Measurements from ENCODE around the gene SNRPN. TPM values are rescaled to one million over a fixed set of nuclear protein-coding genes. Genes with fewer than 3 reads are reported as not detected.

Gene SNRPN
- total RNA-seq, 1 experiment from 2014 or later, result 800 TPM

- DNase-seq (ENCODE audit: low spot score), result no peak
- POLR2A ChIA-PET, result no interaction called here
These were observed 64.6 kb downstream of the SNRPN start for GRCh38 chr15:25019434-25019833.

GRCh38 chr15:25022233-25022632 is 67.4 kb downstream of the SNRPN start:
- TF ChIP-seq SP1 (CRISPR knock-in tag; conservative IDR thresholded peaks at IDR 0.05) (no peak), SMAD3 (CRISPR knock-in tag; IDR thresholded peaks at IDR 0.05; ENCODE audit: borderline replicate concordance) (no peak)
- DNase-seq (ENCODE audit: low spot score), result no peak
- Mint-ChIP-seq H3K27me3 (ENCODE audit: low read depth) (no peaks in the 10 kb centered on the region), H3K4me1 (peaks cover 9% of the 10 kb centered on the region), H3K36me3 (peaks cover 89% of the 10 kb centered on the region), H3K9me3 (peaks cover 57% of the 10 kb centered on the region), H3K27ac (no peak overlapping the region), H3K4me3 (no peak overlapping the region)
- CTCF ChIA-PET, result no interaction called here
- ATAC-seq, result no peak
- POLR2A ChIA-PET, result no interaction called here

More at GRCh38 chr15:25019434-25019833, 64.6 kb downstream of the SNRPN start:
- no peak overlapping the region for H3K27ac Mint-ChIP-seq
- no peaks in the 10 kb centered on the region for H3K27me3 Mint-ChIP-seq (ENCODE audit: low read depth)
- H3K36me3 Mint-ChIP-seq, result peaks cover 82% of the 10 kb centered on the region
- CTCF ChIA-PET, result no interaction called here
- TF ChIP-seq ZNF138 (CRISPR knock-in tag; conservative IDR thresholded peaks at IDR 0.05) (no peak), HMGA2 (CRISPR knock-in tag; IDR thresholded peaks at IDR 0.05) (no peak), RORB (CRISPR knock-in tag; IDR thresholded peaks at IDR 0.05) (no peak), SMAD3 (CRISPR knock-in tag; IDR thresholded peaks at IDR 0.05; ENCODE audit: borderline replicate concordance) (no peak), ZNF232 (CRISPR knock-in tag; IDR thresholded peaks at IDR 0.05) (no peak), CREM (CRISPR knock-in tag; IDR thresholded peaks at IDR 0.05) (no peak), MAX (CRISPR knock-in tag; IDR thresholded peaks at IDR 0.05) (no peak), ZNF671 (CRISPR knock-in tag; IDR thresholded peaks at IDR 0.05) (no peak), EMX1 (CRISPR knock-in tag; IDR thresholded peaks at IDR 0.05) (no peak), GABPB1 (CRISPR knock-in tag; IDR thresholded peaks at IDR 0.05) (no peak), ZNF121 (CRISPR knock-in tag; IDR thresholded peaks at IDR 0.05) (no peak), E2F5 (CRISPR knock-in tag; IDR thresholded peaks at IDR 0.05) (no peak), GTF2I (CRISPR knock-in tag; conservative IDR thresholded peaks at IDR 0.05) (no peak), MXD4 (CRISPR knock-in tag; IDR thresholded peaks at IDR 0.05; ENCODE audit: borderline replicate concordance) (no peak), MYBL2 (CRISPR knock-in tag; IDR thresholded peaks at IDR 0.05) (no peak), ZNF425 (CRISPR knock-in tag; conservative IDR thresholded peaks at IDR 0.05) (no peak), NFYB (CRISPR knock-in tag; conservative IDR thresholded peaks at IDR 0.05; ENCODE audit: low read depth) (no peak), RELA (CRISPR knock-in tag; IDR thresholded peaks at IDR 0.05; ENCODE audit: borderline replicate concordance) (no peak), FOXJ3 (CRISPR knock-in tag; IDR thresholded peaks at IDR 0.05; ENCODE audit: borderline replicate concordance) (no peak)
- H3K4me1 Mint-ChIP-seq, result peaks cover 4% of the 10 kb centered on the region
- peaks cover 60% of the 10 kb centered on the region for H3K9me3 Mint-ChIP-seq
- H3K4me3 Mint-ChIP-seq, result no peak overlapping the region
- ATAC-seq, result no peak

Other genes starting within 250 kb of the SNRPN start
- 50.8 to 77.2 TPM (median 66.8 TPM) in 3 replicates for gene SNURF, start within 50 bp of the SNRPN start, total RNA-seq (2021)